Putamen (tissue), 1 donor: Measurements from ENCODE around the gene USP50.
"Not testable (repeated sequence)": the region's sequence is repeated elsewhere in the genome, so short reads cannot be mapped to it uniquely, and the experiment has no call there.

Experiments used
- DNase-seq: peaks from one replicate; pipeline ENCODE4 v3.0.0-alpha.2; 2016; ENCODE audit warnings: low spot score

The USP50 gene

GRCh38 chr15:50546566-50546965 is at the start of gene USP50:
USP50 (minus strand) TSS chr15:50546666; CDS start chr15:50546525, 141 bp downstream.
- DNase-seq: no peak

- DNase-seq: no peak
These were observed 47.8 kb upstream of the USP50 start for GRCh38 chr15:50594311-50594710.

GRCh38 chr15:50593761-50594160 is 47.3 kb upstream of the USP50 start:
- no peak for DNase-seq

DNA sequence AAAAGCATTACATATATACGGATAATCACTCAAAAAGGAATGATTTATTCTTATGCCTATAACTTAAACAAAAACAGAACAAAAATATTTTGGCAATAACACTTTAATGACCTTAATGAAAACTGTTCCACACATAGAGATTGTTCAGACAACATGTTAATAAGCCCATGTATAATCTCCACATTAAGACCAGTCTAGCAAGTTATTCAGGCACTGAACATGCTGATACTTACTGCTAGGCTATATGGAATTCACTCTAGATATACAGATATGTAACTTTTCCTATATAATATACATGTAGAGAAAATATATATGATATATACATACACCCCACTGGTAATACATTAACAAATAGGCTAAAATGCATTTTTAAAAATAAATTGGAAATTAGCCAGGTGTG is 43.8 kb upstream of the USP50 start:
- no peak for DNase-seq

DNA sequence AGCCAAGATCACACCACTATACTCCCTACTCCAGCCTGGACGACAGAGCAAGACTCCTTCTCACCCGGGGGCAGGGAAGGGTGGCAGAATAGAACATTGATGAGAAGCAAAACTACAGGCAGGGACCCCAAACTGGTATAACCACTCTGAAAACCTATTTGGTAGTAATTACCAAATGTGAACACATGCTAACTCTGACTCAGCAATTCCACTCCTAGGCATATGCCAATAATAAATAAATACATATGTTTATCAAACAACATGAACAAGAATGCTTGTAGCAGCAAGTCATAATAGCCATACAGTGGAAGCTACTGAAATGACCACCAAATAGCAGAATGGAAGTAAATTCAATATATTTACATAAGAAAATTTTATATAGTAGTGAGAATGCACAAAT is 31.0 kb upstream of the USP50 start:
- no peak for DNase-seq

GRCh38 chr15:50576166-50576565 is 29.7 kb upstream of the USP50 start:
- no peak for DNase-seq

DNA sequence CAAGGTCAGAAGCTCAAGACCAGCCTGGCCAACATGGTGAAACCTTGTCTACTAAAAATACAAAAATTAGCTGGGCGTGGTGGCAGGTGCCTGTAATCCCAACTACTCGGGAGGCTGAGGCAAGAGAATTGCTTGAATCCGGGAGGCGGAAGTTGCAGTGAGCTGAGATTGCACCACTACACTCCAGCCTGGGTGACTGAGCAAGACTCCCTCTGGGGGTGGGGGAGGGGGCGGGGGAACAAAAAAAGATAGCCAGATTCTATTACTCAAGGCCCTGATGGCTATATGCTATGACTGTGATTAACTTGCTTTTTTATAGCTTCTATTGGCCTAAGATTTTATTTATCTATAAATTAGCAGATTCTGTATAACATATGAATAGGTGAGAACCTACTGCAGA is 27.4 kb upstream of the USP50 start:
- DNase-seq: not testable (repeated sequence)

DNA sequence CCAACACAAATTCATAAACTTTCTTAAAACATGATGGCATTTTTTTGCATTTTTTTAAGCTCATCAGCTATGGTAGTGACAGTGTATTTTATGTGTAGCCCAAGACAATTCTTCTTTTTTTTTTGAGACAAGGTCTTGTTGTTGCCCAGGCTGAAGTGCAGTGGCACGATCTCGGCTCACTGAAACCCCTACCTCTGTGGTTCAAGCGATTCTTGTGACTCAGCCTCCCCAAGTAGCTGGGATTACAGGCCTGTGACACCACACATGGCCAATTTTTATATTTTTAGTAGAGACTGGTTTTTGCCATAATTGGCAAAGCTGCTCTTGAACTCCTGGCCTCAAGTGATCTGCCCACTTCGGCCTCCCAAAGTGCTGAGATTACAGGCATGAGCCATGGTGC is 17.3 kb upstream of the USP50 start:
- no peak for DNase-seq

GRCh38 chr15:50562735-50563640 is 16.5 kb upstream of the USP50 start:
- DNase-seq: no peak

- DNase-seq: no peak
These were observed 11.5 kb upstream of the USP50 start for GRCh38 chr15:50558012-50558411.

- DNase-seq: no peak
These were observed 10.3 kb upstream of the USP50 start for GRCh38 chr15:50556642-50557371.

GRCh38 chr15:50552238-50552637 is 5.8 kb upstream of the USP50 start:
- no peak for DNase-seq

DNA sequence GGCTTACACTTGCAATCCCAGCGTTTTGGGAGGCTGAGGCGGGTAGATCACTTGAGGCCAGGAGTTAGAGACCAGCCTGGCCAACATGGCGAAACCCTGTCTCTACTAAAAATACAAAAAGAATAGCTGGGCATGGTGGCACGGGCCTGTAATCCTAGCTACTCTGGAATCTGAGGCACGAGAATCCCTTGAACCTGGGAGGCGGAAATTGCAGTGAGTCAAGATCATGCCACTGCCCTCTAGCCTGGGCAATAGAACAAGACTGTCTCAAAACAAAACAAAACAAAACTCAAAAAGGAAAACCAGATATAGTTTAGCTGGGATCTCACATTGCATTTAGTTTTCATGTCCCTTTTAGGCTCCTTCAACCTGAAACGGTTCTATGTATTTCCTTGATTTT is 2.9 kb upstream of the USP50 start:
- no peak for DNase-seq

DNA sequence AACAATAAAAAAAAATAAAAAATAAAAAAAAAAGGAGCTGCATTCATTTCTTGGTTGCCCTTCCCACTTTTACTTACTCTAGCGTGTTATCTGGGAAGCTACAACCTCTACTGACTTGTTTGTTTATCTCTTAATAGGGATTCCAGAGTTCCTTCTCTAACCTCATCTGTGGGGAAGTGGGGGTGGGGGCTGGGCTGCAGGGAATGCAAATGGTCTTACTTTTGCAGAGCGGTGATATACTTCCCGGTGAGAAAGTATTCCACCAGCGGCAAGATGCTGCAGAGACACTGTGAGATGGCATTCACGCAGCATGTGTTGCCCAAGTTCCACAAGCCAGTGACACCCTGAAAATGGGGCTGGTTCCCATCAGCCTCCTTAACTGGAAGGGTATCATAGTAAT is 2.1 kb downstream of the USP50 start:
- no peak for DNase-seq

DNA sequence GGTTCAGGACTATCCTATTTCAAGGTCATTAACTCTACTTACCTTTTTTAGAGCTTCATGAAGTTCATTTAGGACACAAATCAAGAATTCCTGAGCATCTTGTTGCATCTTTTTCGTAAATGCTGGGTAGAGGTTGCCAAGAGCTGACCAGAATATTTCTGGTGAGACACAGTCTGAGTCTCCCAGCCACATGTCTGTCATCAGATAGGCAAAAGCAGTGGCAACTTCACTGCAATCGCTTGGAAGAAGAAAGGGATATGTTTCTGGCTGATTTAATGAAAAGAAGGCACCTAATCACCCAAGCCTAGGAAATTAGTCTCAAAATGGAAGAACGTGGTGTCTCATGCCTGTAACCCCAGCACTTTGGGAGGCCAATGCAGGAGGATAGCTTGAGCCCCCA is 2.9 kb downstream of the USP50 start:
- no peak for DNase-seq

- DNase-seq: no peak
These were observed 3.6 kb downstream of the USP50 start for GRCh38 chr15:50542887-50543210.

DNA sequence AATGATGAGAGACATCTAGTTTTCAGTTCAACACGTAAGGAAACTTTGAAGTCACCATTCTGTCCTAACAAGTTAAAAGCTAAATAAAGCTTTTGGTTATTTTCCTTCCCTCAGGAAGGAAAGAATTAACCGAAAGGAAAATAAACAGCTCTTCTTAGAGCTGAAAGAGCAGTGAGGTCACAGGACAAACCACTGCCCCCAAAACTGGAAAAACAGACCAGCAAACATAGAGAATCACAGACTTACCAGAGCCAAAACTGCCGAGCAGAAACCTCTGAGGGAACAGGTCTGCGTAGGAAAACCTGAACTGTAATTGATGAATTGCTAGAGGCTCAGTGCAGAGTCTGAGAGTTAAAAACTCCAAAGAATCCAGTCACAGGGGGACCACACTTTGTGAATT is 14.7 kb downstream of the USP50 start:
- DNase-seq: no peak

DNA sequence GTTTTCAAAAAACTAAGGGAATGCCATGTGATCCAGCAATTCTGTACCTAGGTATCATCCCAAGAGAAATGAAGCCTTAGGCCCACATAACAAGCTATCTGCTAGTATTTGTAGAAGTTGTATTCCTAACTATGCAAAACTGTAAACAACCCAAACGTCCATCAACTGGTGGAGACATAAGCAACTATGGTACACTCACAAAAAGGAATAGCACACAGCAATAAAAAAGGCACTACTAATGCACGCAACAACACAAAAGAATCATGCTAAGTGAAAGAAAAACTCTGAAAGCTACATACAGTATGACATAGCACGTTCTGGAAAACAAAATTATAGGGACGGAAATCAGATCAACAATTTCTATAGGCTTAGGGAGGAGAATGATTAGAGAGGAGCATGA is 15.3 kb downstream of the USP50 start:
- DNase-seq: no peak

DNA sequence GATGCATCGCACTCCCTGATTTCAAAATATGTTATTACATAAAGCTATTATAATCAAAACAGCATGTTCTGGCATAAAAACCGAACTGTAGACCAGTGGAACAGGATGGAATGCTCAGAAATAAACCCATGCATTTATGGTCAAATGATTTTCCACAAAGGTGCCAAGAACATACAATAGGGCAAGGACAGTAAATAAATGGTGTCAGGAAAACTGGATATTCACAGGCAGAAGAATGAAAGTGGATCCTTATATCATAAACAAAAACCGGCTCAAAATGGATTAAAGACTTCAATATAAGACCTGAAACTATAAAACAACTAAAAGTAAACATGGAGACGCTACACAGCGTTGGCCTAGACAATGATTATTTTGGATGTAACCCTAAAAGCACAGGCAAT is 22.6 kb downstream of the USP50 start:
- DNase-seq: no peak

GRCh38 chr15:50519740-50520425 is 26.6 kb downstream of the USP50 start:
- no peak for DNase-seq

DNA sequence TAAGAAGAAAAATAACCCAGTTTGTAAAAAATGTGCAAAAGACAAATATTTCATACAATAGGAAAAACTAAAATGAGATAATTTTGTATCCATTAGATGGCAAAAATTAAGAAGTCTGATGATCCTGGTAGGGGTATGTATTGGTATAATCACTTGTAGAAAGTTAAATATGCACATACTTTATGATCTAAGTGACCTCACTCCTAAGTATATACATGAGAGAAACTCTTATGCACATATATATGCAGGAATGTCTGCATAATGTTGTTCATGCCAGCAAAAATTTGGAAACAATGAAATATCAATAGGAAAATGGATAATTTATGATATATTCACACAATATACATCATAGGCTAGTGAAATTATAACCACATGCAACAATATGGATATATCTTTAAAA is 33.5 kb downstream of the USP50 start:
- no peak for DNase-seq

DNA sequence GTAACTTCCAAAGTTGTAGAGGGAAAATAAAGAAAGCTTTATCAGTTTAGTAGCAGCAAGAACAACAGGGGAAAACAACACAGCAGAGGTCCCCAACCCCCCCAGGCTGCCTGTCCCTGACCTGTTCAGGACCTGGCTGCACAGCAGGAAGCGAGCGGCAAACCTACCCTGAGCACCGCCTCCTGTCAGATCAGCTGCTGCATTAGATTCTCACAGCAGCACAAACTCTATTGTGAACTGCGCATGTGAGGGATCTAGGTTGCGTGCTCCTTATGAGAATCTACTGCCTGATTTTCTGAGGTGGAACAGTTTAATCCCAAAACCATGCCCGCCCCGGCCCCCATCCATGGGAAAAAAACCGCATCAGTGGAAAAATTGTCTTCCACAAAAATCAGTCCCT is 40.3 kb downstream of the USP50 start:
- peak; percentile 30 for DNase-seq

DNA sequence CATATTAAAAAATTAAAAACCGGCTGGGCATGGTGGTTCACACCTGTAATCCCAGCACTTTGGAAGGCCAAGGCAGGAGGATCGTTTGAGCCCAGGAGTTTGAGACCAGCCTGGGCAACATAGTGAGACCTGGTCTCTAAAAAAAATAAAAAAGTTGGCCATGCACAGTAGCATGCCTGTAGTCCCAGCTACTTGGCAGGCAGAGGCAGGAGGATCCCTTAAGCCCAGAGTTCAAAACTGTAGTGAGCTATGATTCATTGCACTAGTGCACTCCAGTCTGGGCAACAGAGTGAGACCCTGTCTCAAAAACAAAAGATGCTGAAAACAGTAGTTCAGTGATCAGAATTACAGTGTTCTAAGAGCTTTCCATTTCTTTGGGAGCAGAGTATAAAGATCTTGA is 40.8 kb downstream of the USP50 start:
- not testable (repeated sequence) for DNase-seq
